SK-N-SH (cell line): ENCODE results near the gene CARMIL3. TPM values are rescaled to one million over a fixed set of nuclear protein-coding genes. Genes with fewer than 3 reads are reported as not detected.

ENCODE experiments used
- CTCF ChIA-PET: fragments of 300-600, 350-600 bp; formaldehyde crosslinking; extraction: SDS; loops from one replicate; lab custom pipeline; 2021; lab: Yijun Ruan, JAX
- POLR2A ChIA-PET: fragments of 350-600 bp; sonication (Branson Sonifier 250); formaldehyde crosslinking; extraction: SDS; loops from one replicate; lab custom pipeline; 2020; ENCODE audit warnings: antibody characterized with exemption, inconsistent platforms; lab: Yijun Ruan, JAX
- DNase-seq: peaks from one replicate; pipeline ENCODE4 v3.0.0; 2012
- H2AFZ ChIP-seq: fragments of 200-600 bp; sonication (generic); 2 replicates; pipeline ENCODE4 v1.8.1; 2016; ENCODE audit warnings: antibody characterized with exemption, mild to moderate bottlenecking, low read depth
- H3F3A ChIP-seq: fragments of 200-600 bp; sonication (generic); replicated peaks from 2 replicates; pipeline ENCODE3; 2016; ENCODE audit warnings: antibody characterized with exemption, mild to moderate bottlenecking; ENCODE audit not compliant: insufficient read depth
- H3K27ac ChIP-seq, 2 experiments: fragments of 200-500 bp in 1 of 2; fragments of 200-600 bp in 1 of 2; sonication (Bioruptor generic) in 1 of 2; sonication (generic), shearing (Covaris generic) in 1 of 2; 2 replicates each; pipeline versions ENCODE4 v1.5.1 to v1.6.1; 2014 to 2016; ENCODE audit warnings: low read depth in 2 of 2, inconsistent platforms in 1 of 2, low read length in 1 of 2, mild to moderate bottlenecking in 1 of 2, mixed read lengths in 1 of 2
- H3K27me3 ChIP-seq: fragments of 200-600 bp; sonication (generic), shearing (Covaris generic); 2 replicates; pipeline ENCODE4 v1.6.1; 2016; ENCODE audit warnings: mixed run types; ENCODE audit not compliant: insufficient read depth
- H3K36me3 ChIP-seq, 2 experiments: fragments of 200-500 bp in 1 of 2; fragments of 200-600 bp in 1 of 2; sonication (Bioruptor generic) in 1 of 2; sonication (generic) in 1 of 2; replicated peaks in 1 of 2; 2 replicates each; pipeline versions ENCODE3 to v1.5.1; 2014 to 2016; ENCODE audit warnings: low read length in 1 of 2, mild to moderate bottlenecking in 1 of 2; ENCODE audit not compliant: insufficient read depth in 2 of 2, control insufficient read depth in 1 of 2
- H3K4me1 ChIP-seq, 2 experiments: fragments of 200-500 bp in 1 of 2; fragments of 200-600 bp in 1 of 2; sonication (Bioruptor generic) in 1 of 2; sonication (generic), shearing (Covaris generic) in 1 of 2; 2 replicates each; pipeline versions ENCODE4 v1.5.1 to v1.6.1; 2014 to 2016; ENCODE audit warnings: low read depth in 1 of 2, low read length in 1 of 2, mixed run types in 1 of 2; ENCODE audit not compliant: insufficient read depth in 2 of 2, control insufficient read depth in 1 of 2
- H3K4me2 ChIP-seq: fragments of 200-600 bp; sonication (generic), shearing (Covaris generic); 2 replicates; pipeline ENCODE4 v1.6.1; 2017; ENCODE audit warnings: mixed run types
- H3K4me3 ChIP-seq, 2 experiments: fragments of 200-500 bp in 1 of 2; fragments of 200-600 bp in 1 of 2; sonication (Bioruptor generic) in 1 of 2; sonication (generic), shearing (Covaris generic) in 1 of 2; 2 replicates each; pipeline versions ENCODE4 v1.5.1 to v1.8.1; 2014 to 2016; ENCODE audit warnings: low read depth in 2 of 2, inconsistent platforms in 1 of 2, low read length in 1 of 2, mild to moderate bottlenecking in 1 of 2, mixed read lengths in 1 of 2, moderate library complexity in 1 of 2
- H3K79me2 ChIP-seq: fragments of 200-600 bp; sonication (generic); 2 replicates; pipeline ENCODE4 v1.8.1; 2017; ENCODE audit warnings: mild to moderate bottlenecking; ENCODE audit not compliant: insufficient read depth
- H3K9ac ChIP-seq: fragments of 200-600 bp; sonication (generic); 2 replicates; pipeline ENCODE4 v1.6.1; 2017; ENCODE audit warnings: mixed run types
- H3K9me2 ChIP-seq: fragments of 200-600 bp; sonication (generic); 2 replicates; pipeline ENCODE4 v1.6.1; 2017; ENCODE audit warnings: mixed run types
- H3K9me3 ChIP-seq: fragments of 200-600 bp; sonication (generic); 2 replicates; pipeline ENCODE4 v1.6.1; 2017; ENCODE audit warnings: mixed run types, mild to moderate bottlenecking, moderate library complexity
- H4K20me1 ChIP-seq: fragments of 200-600 bp; sonication (generic); 2 replicates; pipeline ENCODE4 v1.6.1; 2017; ENCODE audit warnings: mild to moderate bottlenecking, mixed run types; ENCODE audit not compliant: insufficient read depth
- CTCF ChIP-seq: fragments of 200-600 bp; sonication (generic); IDR thresholded peaks from 2 replicates; pipeline ENCODE4 v1.6.1; 2017; ENCODE audit warnings: antibody characterized with exemption, mild to moderate bottlenecking, moderate library complexity
- FOSL2 ChIP-seq: IDR thresholded peaks from 2 replicates; pipeline ENCODE4 v1.4.0; 2012; ENCODE audit warnings: low read depth, mild to moderate bottlenecking, moderate library complexity, borderline replicate concordance
- GABPA ChIP-seq: IDR thresholded peaks from 2 replicates; pipeline ENCODE4 v1.4.0; 2012; ENCODE audit warnings: low read depth, mild to moderate bottlenecking
- GATA2 ChIP-seq: sonication (generic); formaldehyde crosslinking; IDR thresholded peaks from 2 replicates; pipeline ENCODE4 v1.5.0; 2020; ENCODE audit warnings: mild to moderate bottlenecking, missing genetic modification reagents
- JUND ChIP-seq: IDR thresholded peaks from 2 replicates; pipeline ENCODE4 v1.4.0; 2012
- MXI1 ChIP-seq: IDR thresholded peaks from 2 replicates; pipeline ENCODE4 v1.6.1; 2012; ENCODE audit warnings: mild to moderate bottlenecking, low read depth, low read length, improper control_type of control experiment
- POLR2AphosphoS5 ChIP-seq: IDR thresholded peaks from 2 replicates; pipeline ENCODE4 v1.6.1; 2012; ENCODE audit warnings: low read depth, low read length
- RCOR1 ChIP-seq: fragments of 150-350 bp; IDR thresholded peaks from 2 replicates; pipeline ENCODE4 v1.6.1; 2017; ENCODE audit warnings: antibody characterized with exemption, low read length
- RFX5 ChIP-seq: IDR thresholded peaks from 2 replicates; pipeline ENCODE4 v1.6.1; 2012; ENCODE audit warnings: mild to moderate bottlenecking, improper control_type of control experiment, low read length
- WGBS: methylation state at CpG from one replicate; pipeline ENCODE4 v1.1.6; 2017; ENCODE audit warnings: low lambda C conversion rate; 5-methylcytosine and 5-hydroxymethylcytosine counted together
- polyA plus RNA-seq, 3 experiments: library from polyadenylated mRNA; depleted of rRNA; stranded (reverse); fragments of >200 nt; gene quantifications; 2 replicates each; pipeline ENCODE4 v1.2.3, GENCODE V29; 2012
- TF ChIP-seq, protein P1 (sequence below): IDR thresholded peaks from 2 replicates; pipeline ENCODE4 v1.4.0; 2012; ENCODE audit warnings: low read depth

Gene CARMIL3
- polyA plus RNA-seq, 1 of the 3 experiments (the other 2 are of a cell fraction): 0.43 TPM

GRCh38 chr14:24084440-24084839, 32.6 kb downstream of the CARMIL3 start:
- H3K36me3 ChIP-seq: no peaks in the 10 kb centered on the region
- H3F3A ChIP-seq: no peaks in the 10 kb centered on the region
- no peak overlapping the region for H3K9ac ChIP-seq
- no peak for TF ChIP-seq MXI1
- TF ChIP-seq, protein P1, sequence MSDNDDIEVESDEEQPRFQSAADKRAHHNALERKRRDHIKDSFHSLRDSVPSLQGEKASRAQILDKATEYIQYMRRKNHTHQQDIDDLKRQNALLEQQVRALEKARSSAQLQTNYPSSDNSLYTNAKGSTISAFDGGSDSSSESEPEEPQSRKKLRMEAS: no peak
- no peak for TF ChIP-seq JUND
- TF ChIP-seq RCOR1: no peak
- TF ChIP-seq RFX5: no peak
- TF ChIP-seq GATA2 (CRISPR knock-in tag): no peak
- TF ChIP-seq CTCF: no peak
- H2AFZ ChIP-seq: no peak overlapping the region
- H3K27ac ChIP-seq: no peak overlapping the region
- no peaks in the 10 kb centered on the region for H3K9me3 ChIP-seq
- ChIA-PET POLR2A (interaction anchor here (1.5 kb wide), 1 partner anchor 9 kb away, joined by 4 read pairs; the partner anchor contains the start of gene PCK2), CTCF (interaction anchor here (0.9 to 42.8 kb wide), 3 partner anchors 16 to 31 kb away, joined by 3 to 1159 read pairs (median 284); partner anchors contain the start of gene PCK2)
- no peak overlapping the region for H3K4me2 ChIP-seq
- no peaks in the 10 kb centered on the region for H4K20me1 ChIP-seq
- no peak overlapping the region for H3K4me3 ChIP-seq
- WGBS: 74% methylated on average over 2 of the region's 2 CpGs
- no peaks in the 10 kb centered on the region for H3K79me2 ChIP-seq
- 0 out of 2 replicates have a peak, but pooled peaks cover 5% of the 10 kb centered on the region for H3K27me3 ChIP-seq
- peaks cover 0 to 22% of the 10 kb centered on the region in 2 experiments; a peak in 1 of 4 replicates for H3K4me1 ChIP-seq
- no peak for DNase-seq
- no peaks in the 10 kb centered on the region for H3K9me2 ChIP-seq

DNA sequence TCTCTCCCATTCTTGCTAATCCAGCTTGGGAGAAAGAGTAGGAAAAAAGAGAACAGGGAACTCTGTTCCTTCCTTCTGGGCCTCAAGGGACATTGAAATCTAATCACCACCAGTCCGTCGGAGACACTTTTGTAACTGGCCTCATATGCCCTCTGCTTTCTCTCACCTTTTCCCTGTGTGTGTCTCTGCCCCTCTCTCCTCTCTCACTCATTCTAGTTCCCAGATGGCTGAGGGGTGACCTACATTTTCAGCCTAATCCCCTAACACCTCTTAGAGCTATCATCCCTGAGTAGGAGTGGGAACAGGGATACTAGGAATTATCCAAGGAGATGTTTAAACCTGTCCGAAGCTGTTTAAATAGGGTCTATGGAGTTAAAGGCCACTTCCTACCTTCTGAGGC, 33.4 kb downstream of the CARMIL3 start:
- H2AFZ ChIP-seq: no peak overlapping the region
- H3K9me2 ChIP-seq: no peaks in the 10 kb centered on the region
- CTCF ChIA-PET: interaction anchor here (21.5 to 42.8 kb wide), 2 partner anchors 15 to 26 kb away, joined by 284 to 1159 read pairs; partner anchors contain the start of gene PCK2
- no peak overlapping the region for H3K27ac ChIP-seq
- no peak overlapping the region for H3K4me3 ChIP-seq
- POLR2A ChIA-PET: interaction anchor here (1.5 kb wide), 1 partner anchor 8 kb away, joined by 4 read pairs; the partner anchor contains the start of gene PCK2
- H3K9me3 ChIP-seq: no peaks in the 10 kb centered on the region
- no peak overlapping the region for H3K4me2 ChIP-seq
- 0 out of 2 replicates have a peak, but pooled peaks cover 5% of the 10 kb centered on the region for H3K27me3 ChIP-seq
- WGBS: 87% methylated on average over 3 of the region's 3 CpGs
- peaks cover 0 to 15% of the 10 kb centered on the region in 2 experiments; a peak in 1 of 4 replicates for H3K4me1 ChIP-seq
- no peaks in the 10 kb centered on the region for H3K36me3 ChIP-seq
- no peaks in the 10 kb centered on the region for H3K79me2 ChIP-seq
- H3K9ac ChIP-seq: no peak overlapping the region
- H4K20me1 ChIP-seq: no peaks in the 10 kb centered on the region
- TF ChIP-seq, protein P1: no peak
- TF ChIP-seq POLR2AphosphoS5 (no peak), FOSL2 (no peak), GABPA (no peak)
- TF ChIP-seq, all 33 proteins: peak for 0
- no peak for DNase-seq
- no peaks in the 10 kb centered on the region for H3F3A ChIP-seq
